HepG2 (cell line): ENCODE results near the gene PCDHGA2.

ENCODE experiments used
- EP300 ChIP-seq, 3 experiments: sonication (generic) in 1 of 3; formaldehyde crosslinking in 1 of 3; IDR thresholded peaks; 2 replicates each; pipeline versions ENCODE4 v1.5.1 to v1.6.1; 2011 to 2020; ENCODE audit warnings: low read depth in 2 of 3, low read length in 2 of 3, borderline replicate concordance in 1 of 3, improper control_type of control experiment in 1 of 3, mild to moderate bottlenecking in 1 of 3, missing genetic modification reagents in 1 of 3, moderate library complexity in 1 of 3
- EZH2 ChIP-seq: conservative IDR thresholded peaks from 2 replicates; pipeline ENCODE4 v1.6.1; 2012; ENCODE audit warnings: mild to moderate bottlenecking, low read depth, low read length, moderate library complexity
- JUNB ChIP-seq: sonication (generic); formaldehyde crosslinking; IDR thresholded peaks from 2 replicates; pipeline ENCODE4 v1.8.0; 2022; ENCODE audit warnings: missing genetic modification reagents, mild to moderate bottlenecking, borderline replicate concordance
- PHF8 ChIP-seq: sonication (generic); formaldehyde crosslinking; IDR thresholded peaks from 2 replicates; pipeline ENCODE4 v1.5.0; 2020; ENCODE audit warnings: missing genetic modification reagents
- POLR2A ChIP-seq, 2 experiments: IDR thresholded peaks; 2 replicates each; pipeline ENCODE4 v1.6.1; 2011; ENCODE audit warnings: low read depth in 2 of 2, low read length in 2 of 2, mild to moderate bottlenecking in 1 of 2, moderate library complexity in 1 of 2; ENCODE audit not compliant: insufficient read depth in 1 of 2
- SIN3A ChIP-seq: IDR thresholded peaks from 2 replicates; pipeline ENCODE4 v1.6.1; 2011; ENCODE audit warnings: low read depth, mild to moderate bottlenecking, control low read depth, low read length, borderline replicate concordance
- ZFX ChIP-seq: sonication (generic); formaldehyde crosslinking; IDR thresholded peaks from 2 replicates; pipeline ENCODE4 v1.4.0; 2020; ENCODE audit warnings: mild to moderate bottlenecking, low read depth, missing genetic modification reagents, moderate library complexity
- ZNF138 ChIP-seq: sonication (generic); formaldehyde crosslinking; IDR thresholded peaks from 2 replicates; pipeline ENCODE4 v1.5.0; 2020; ENCODE audit warnings: mild to moderate bottlenecking, low read depth, missing genetic modification reagents
- ZNF224 ChIP-seq: sonication (generic); formaldehyde crosslinking; IDR thresholded peaks from 2 replicates; pipeline ENCODE4 v1.5.0; 2020; ENCODE audit warnings: mild to moderate bottlenecking, missing genetic modification reagents
- TF ChIP-seq, protein P1 (sequence below): sonication (generic); formaldehyde crosslinking; IDR thresholded peaks from 2 replicates; pipeline ENCODE4 v1.5.0; 2020; ENCODE audit warnings: mild to moderate bottlenecking, missing genetic modification reagents, moderate library complexity
- TF ChIP-seq, protein P2 (sequence below): sonication (generic); formaldehyde crosslinking; conservative IDR thresholded peaks from 2 replicates; pipeline ENCODE4 v1.4.0; 2020; ENCODE audit warnings: missing genetic modification reagents
- TF ChIP-seq, protein P3 (sequence below): sonication (generic); formaldehyde crosslinking; IDR thresholded peaks from 2 replicates; pipeline ENCODE4 v1.5.1; 2020; ENCODE audit warnings: missing genetic modification reagents, mild to moderate bottlenecking, borderline replicate concordance
- TF ChIP-seq, protein P4 (sequence below), 2 experiments: IDR thresholded peaks; 2 replicates each; pipeline ENCODE4 v1.6.1; 2011 to 2012; ENCODE audit warnings: low read length in 2 of 2, borderline replicate concordance in 1 of 2, low read depth in 1 of 2, mild to moderate bottlenecking in 1 of 2, moderate library complexity in 1 of 2
- TF ChIP-seq, protein P5 (sequence below): conservative IDR thresholded peaks from 2 replicates; pipeline ENCODE4 v1.6.1; 2018; ENCODE audit warnings: missing genetic modification reagents

DNA sequence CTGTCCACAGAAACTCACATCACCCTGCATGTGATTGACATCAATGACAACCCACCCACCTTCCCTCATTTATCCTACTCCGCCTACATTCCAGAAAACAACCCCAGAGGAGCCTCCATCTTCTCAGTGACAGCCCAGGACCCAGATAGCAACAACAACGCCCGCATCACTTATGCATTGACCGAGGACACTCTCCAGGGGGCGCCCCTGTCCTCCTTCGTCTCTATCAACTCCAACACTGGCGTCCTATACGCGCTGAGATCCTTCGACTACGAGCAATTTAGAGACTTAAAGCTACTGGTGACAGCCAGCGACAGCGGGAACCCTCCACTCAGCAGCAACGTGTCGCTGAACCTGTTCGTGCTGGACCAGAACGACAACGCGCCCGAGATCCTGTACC, 6.8 kb downstream of the PCDHGA2 start:
- TF ChIP-seq JUNB (CRISPR knock-in tag) (no peak), ZFX (no peak), EP300 (IDR thresholded peaks at IDR 0.05; ENCODE audit: low read depth in 2 of 2, low read length in 2 of 2) (no peak), EP300 (CRISPR knock-in tag; IDR thresholded peaks at IDR 0.05; ENCODE audit: borderline replicate concordance) (no peak), ZNF138 (CRISPR knock-in tag) (no peak), PHF8 (CRISPR knock-in tag) (no peak), EZH2 (no peak), POLR2A (IDR thresholded peaks at IDR 0.05; ENCODE audit: insufficient read depth in 1 of 2, low read depth in 2 of 2, low read length in 2 of 2) (no peak), SIN3A (no peak), ZNF224 (CRISPR knock-in tag) (no peak)
- TF ChIP-seq, protein P1, sequence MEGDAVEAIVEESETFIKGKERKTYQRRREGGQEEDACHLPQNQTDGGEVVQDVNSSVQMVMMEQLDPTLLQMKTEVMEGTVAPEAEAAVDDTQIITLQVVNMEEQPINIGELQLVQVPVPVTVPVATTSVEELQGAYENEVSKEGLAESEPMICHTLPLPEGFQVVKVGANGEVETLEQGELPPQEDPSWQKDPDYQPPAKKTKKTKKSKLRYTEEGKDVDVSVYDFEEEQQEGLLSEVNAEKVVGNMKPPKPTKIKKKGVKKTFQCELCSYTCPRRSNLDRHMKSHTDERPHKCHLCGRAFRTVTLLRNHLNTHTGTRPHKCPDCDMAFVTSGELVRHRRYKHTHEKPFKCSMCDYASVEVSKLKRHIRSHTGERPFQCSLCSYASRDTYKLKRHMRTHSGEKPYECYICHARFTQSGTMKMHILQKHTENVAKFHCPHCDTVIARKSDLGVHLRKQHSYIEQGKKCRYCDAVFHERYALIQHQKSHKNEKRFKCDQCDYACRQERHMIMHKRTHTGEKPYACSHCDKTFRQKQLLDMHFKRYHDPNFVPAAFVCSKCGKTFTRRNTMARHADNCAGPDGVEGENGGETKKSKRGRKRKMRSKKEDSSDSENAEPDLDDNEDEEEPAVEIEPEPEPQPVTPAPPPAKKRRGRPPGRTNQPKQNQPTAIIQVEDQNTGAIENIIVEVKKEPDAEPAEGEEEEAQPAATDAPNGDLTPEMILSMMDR = no peak
- TF ChIP-seq, protein P2, sequence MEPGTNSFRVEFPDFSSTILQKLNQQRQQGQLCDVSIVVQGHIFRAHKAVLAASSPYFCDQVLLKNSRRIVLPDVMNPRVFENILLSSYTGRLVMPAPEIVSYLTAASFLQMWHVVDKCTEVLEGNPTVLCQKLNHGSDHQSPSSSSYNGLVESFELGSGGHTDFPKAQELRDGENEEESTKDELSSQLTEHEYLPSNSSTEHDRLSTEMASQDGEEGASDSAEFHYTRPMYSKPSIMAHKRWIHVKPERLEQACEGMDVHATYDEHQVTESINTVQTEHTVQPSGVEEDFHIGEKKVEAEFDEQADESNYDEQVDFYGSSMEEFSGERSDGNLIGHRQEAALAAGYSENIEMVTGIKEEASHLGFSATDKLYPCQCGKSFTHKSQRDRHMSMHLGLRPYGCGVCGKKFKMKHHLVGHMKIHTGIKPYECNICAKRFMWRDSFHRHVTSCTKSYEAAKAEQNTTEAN = no peak
- TF ChIP-seq, protein P3, sequence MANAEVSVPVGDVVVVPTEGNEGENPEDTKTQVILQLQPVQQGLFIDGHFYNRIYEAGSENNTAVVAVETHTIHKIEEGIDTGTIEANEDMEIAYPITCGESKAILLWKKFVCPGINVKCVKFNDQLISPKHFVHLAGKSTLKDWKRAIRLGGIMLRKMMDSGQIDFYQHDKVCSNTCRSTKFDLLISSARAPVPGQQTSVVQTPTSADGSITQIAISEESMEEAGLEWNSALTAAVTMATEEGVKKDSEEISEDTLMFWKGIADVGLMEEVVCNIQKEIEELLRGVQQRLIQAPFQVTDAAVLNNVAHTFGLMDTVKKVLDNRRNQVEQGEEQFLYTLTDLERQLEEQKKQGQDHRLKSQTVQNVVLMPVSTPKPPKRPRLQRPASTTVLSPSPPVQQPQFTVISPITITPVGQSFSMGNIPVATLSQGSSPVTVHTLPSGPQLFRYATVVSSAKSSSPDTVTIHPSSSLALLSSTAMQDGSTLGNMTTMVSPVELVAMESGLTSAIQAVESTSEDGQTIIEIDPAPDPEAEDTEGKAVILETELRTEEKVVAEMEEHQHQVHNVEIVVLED (CRISPR knock-in tag) = no peak
- TF ChIP-seq, protein P4, sequence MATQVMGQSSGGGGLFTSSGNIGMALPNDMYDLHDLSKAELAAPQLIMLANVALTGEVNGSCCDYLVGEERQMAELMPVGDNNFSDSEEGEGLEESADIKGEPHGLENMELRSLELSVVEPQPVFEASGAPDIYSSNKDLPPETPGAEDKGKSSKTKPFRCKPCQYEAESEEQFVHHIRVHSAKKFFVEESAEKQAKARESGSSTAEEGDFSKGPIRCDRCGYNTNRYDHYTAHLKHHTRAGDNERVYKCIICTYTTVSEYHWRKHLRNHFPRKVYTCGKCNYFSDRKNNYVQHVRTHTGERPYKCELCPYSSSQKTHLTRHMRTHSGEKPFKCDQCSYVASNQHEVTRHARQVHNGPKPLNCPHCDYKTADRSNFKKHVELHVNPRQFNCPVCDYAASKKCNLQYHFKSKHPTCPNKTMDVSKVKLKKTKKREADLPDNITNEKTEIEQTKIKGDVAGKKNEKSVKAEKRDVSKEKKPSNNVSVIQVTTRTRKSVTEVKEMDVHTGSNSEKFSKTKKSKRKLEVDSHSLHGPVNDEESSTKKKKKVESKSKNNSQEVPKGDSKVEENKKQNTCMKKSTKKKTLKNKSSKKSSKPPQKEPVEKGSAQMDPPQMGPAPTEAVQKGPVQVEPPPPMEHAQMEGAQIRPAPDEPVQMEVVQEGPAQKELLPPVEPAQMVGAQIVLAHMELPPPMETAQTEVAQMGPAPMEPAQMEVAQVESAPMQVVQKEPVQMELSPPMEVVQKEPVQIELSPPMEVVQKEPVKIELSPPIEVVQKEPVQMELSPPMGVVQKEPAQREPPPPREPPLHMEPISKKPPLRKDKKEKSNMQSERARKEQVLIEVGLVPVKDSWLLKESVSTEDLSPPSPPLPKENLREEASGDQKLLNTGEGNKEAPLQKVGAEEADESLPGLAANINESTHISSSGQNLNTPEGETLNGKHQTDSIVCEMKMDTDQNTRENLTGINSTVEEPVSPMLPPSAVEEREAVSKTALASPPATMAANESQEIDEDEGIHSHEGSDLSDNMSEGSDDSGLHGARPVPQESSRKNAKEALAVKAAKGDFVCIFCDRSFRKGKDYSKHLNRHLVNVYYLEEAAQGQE (IDR thresholded peaks at IDR 0.05; ENCODE audit: borderline replicate concordance in 1 of 2, low read depth in 1 of 2, low read length in 2 of 2) = no peak
- TF ChIP-seq, protein P5, sequence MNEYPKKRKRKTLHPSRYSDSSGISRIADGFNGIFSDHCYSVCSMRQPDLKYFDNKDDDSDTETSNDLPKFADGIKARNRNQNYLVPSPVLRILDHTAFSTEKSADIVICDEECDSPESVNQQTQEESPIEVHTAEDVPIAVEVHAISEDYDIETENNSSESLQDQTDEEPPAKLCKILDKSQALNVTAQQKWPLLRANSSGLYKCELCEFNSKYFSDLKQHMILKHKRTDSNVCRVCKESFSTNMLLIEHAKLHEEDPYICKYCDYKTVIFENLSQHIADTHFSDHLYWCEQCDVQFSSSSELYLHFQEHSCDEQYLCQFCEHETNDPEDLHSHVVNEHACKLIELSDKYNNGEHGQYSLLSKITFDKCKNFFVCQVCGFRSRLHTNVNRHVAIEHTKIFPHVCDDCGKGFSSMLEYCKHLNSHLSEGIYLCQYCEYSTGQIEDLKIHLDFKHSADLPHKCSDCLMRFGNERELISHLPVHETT = no peak
